Right lobe of liver (tissue), 4 donors: ENCODE data around the gene ANXA11.

ENCODE experiments used
- POLR2A ChIP-seq: fragments of 450-650 bp; IDR thresholded peaks from one replicate; pipeline ENCODE4 v1.6.1; 2017; ENCODE audit warnings: antibody characterized with exemption, mild to moderate bottlenecking
- TF ChIP-seq, protein P1 (sequence below), 4 donors: fragments of 200-600 bp in 3 of 4; fragments of 450-650 bp in 1 of 4; IDR thresholded peaks; one replicate each; pipeline versions ENCODE4 v1.5.1 to v1.8.0; 2016 to 2022; ENCODE audit warnings: antibody characterized with exemption in 4 of 4, mild to moderate bottlenecking in 2 of 4
- donor health status: DM: no; HTN: no; CAD: no.
- donor health status: DM: no; HTN: no; CAD: no.
- donor health status: DM: no; HTN: yes; CAD: no.

DNA sequence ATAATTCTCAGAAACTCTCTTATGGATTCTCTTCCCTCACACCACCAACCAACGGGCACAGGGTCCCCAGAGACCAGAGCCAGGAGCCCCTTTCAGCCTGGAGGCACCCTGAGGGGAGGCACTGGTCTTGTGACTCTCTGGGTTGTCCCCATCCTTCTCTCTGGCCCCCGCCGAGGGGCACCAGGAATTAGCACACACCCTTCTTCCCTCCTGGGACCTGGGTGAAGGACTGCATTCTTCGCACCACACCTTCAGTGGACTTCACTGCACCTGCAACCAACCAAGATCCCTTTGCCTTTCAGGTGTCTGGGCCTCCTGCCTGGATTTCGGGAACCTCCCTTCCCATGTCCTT is 50.7 kb downstream of the ANXA11 start:
- TF ChIP-seq, protein P1, sequence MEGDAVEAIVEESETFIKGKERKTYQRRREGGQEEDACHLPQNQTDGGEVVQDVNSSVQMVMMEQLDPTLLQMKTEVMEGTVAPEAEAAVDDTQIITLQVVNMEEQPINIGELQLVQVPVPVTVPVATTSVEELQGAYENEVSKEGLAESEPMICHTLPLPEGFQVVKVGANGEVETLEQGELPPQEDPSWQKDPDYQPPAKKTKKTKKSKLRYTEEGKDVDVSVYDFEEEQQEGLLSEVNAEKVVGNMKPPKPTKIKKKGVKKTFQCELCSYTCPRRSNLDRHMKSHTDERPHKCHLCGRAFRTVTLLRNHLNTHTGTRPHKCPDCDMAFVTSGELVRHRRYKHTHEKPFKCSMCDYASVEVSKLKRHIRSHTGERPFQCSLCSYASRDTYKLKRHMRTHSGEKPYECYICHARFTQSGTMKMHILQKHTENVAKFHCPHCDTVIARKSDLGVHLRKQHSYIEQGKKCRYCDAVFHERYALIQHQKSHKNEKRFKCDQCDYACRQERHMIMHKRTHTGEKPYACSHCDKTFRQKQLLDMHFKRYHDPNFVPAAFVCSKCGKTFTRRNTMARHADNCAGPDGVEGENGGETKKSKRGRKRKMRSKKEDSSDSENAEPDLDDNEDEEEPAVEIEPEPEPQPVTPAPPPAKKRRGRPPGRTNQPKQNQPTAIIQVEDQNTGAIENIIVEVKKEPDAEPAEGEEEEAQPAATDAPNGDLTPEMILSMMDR (IDR thresholded peaks at IDR 0.05): no peak
- TF ChIP-seq POLR2A: no peak
